Left lung (tissue), 10 donors: ENCODE measurements around the gene IL1A. TPM values are rescaled to one million over a fixed set of nuclear protein-coding genes. Genes with fewer than 3 reads are reported as not detected.

ENCODE experiments used
- ATAC-seq: fragments of 200-7000 bp; cut with Tn5 transposase; one replicate; pipeline ENCODE4 v1.9.1; 2020; ENCODE audit warnings: moderate library complexity
- DNase-seq, 4 donors: peaks; one replicate each; pipeline ENCODE4 v3.0.0-alpha.2; 2013 to 2020
- H3K27ac ChIP-seq, 2 donors: fragments of 200-600 bp; sonication (generic) in 1 of 2; one replicate each; pipeline versions ENCODE4 v1.5.0 to v1.8.0; 2020 to 2021
- H3K27me3 ChIP-seq, 2 donors: fragments of 200-600 bp; sonication (generic) in 1 of 2; one replicate each; pipeline versions ENCODE4 v1.5.0 to v1.8.0; 2020 to 2021
- H3K36me3 ChIP-seq, 2 donors: fragments of 200-600 bp; sonication (generic) in 1 of 2; one replicate each; pipeline versions ENCODE4 v1.5.0 to v1.8.0; 2020 to 2021
- H3K4me1 ChIP-seq, 2 donors: fragments of 200-600 bp; one replicate each; pipeline ENCODE4 v1.8.0; 2021
- H3K4me3 ChIP-seq, 2 donors: fragments of 200-600 bp; sonication (generic) in 1 of 2; one replicate each; pipeline versions ENCODE4 v1.5.0 to v1.8.0; 2020 to 2021; ENCODE audit warnings: mild to moderate bottlenecking in 1 of 2
- H3K9me3 ChIP-seq, 2 donors: fragments of 200-600 bp; sonication (generic) in 1 of 2; one replicate each; pipeline versions ENCODE4 v1.5.0 to v1.8.0; 2020 to 2021
- intact Hi-C, 2 donors: fragments of 100-400 bp; cut with DNase I; formaldehyde crosslinking; loops; one replicate each; pipeline versions ENCODE4 v1.11.2 to v1.14.2; 2022
- polyA plus RNA-seq, 6 donors: library from polyadenylated mRNA; unstranded; fragments of 120-200 nt; gene quantifications; one replicate each; pipeline ENCODE4 v1.2.1, GENCODE V29; 2013; ENCODE audit not compliant: insufficient read length in 6 of 6
- total RNA-seq, 2 donors: library from RNA; stranded (reverse); fragmentation: NEBNext Ultra II Directional; extraction: Animal tissue kit (Norgen Biotek cat#: 25700); gene quantifications; one replicate each; pipeline ENCODE4 v1.2.1, GENCODE V29; 2021
- TF ChIP-seq, protein P1 (sequence below), 2 donors: fragments of 200-600 bp; sonication (generic) in 1 of 2; IDR thresholded peaks; one replicate each; pipeline versions ENCODE4 v1.5.0 to v1.8.0; 2021; ENCODE audit warnings: antibody characterized with exemption in 2 of 2
- donor health status: DM: no; HTN: yes; CAD: no.
- donor health status: DM: no; HTN: no; CAD: no.

Gene IL1A
- total and polyA plus RNA-seq, 8 donors, result 0.07 to 2.0 (median 0.13) TPM

DNA sequence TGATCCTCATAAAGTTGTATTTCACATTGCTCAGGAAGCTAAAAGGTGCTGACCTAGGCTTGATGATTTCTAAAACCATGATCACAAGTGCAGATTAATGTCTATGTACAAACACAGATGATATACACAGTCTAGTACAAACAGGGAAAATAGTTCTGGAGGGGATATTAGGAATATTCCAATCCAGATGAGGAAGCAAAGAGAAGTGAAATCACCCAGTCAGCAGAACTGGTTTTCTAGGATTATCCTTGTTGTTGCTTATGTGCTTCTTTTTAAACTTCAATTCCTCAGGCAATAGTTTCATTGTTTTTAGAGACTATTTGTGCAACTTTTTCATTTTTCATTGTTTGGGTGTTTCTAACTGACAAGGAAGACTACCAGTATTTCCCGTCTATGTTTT is 4.7 kb downstream of the IL1A start:
- no peaks in the 10 kb centered on the region for H3K9me3 ChIP-seq
- H3K27ac ChIP-seq, result no peak overlapping the region
- H3K27me3 ChIP-seq, result no peaks in the 10 kb centered on the region
- no peaks in the 10 kb centered on the region for H3K4me1 ChIP-seq
- intact Hi-C loops, result no loop called here
- no peak overlapping the region for H3K4me3 ChIP-seq
- DNase-seq (no peak), ATAC-seq (no peak)
- TF ChIP-seq, protein P1, sequence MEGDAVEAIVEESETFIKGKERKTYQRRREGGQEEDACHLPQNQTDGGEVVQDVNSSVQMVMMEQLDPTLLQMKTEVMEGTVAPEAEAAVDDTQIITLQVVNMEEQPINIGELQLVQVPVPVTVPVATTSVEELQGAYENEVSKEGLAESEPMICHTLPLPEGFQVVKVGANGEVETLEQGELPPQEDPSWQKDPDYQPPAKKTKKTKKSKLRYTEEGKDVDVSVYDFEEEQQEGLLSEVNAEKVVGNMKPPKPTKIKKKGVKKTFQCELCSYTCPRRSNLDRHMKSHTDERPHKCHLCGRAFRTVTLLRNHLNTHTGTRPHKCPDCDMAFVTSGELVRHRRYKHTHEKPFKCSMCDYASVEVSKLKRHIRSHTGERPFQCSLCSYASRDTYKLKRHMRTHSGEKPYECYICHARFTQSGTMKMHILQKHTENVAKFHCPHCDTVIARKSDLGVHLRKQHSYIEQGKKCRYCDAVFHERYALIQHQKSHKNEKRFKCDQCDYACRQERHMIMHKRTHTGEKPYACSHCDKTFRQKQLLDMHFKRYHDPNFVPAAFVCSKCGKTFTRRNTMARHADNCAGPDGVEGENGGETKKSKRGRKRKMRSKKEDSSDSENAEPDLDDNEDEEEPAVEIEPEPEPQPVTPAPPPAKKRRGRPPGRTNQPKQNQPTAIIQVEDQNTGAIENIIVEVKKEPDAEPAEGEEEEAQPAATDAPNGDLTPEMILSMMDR (IDR thresholded peaks at IDR 0.05), result no peak
- no peaks in the 10 kb centered on the region for H3K36me3 ChIP-seq

DNA sequence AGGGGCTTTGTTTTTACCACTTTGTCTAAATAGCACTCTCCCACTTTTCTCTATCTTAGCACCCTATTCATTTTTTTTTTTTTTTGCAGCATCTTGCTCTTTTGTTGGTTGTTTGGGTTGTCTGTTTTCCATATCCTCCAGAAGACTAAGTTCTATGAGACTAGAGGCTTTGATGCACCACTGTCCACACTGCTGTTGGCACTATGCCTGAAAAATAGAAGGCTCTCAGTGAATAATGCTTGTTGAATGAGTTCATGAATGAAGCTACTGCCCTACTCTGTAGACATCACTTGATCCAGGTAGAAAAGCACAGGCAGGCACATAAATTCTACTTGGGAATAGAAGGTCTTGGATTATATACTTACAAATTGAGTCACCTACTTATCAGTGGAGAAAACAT is 7.3 kb downstream of the IL1A start:
- TF ChIP-seq, protein P1 (IDR thresholded peaks at IDR 0.05), result no peak
- ATAC-seq, result no peak
- intact Hi-C loops, result no loop called here

DNA sequence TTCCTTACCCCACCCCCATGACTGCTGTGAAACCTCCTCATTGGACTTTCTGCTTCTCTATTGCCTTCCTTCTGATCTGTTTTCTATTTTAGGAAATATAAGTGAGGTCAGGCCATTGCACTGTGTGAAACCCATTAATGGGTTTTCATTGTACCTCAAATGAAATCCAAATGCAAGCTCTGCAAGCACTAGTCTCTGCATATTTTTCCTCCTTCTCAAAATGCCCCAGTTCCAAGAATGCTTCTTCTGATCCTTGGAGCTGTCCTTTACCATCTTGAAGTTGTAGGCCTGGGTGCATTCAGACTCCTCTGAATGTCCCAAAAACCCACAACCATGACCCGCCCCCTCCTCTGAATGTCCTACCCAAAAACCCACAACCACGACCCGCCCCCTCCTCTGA is 8.2 kb downstream of the IL1A start:
- no peak for ATAC-seq
- DNase-seq, result no peak
- peaks cover 0 to 11% of the 10 kb centered on the region in 2 donors for H3K4me1 ChIP-seq

More for the DNA sequence above, 7.3 kb downstream of the IL1A start:
- no peak for DNase-seq
- H3K4me1 ChIP-seq, result peaks cover 0 to 9% of the 10 kb centered on the region in 2 donors
- no peaks in the 10 kb centered on the region for H3K27me3 ChIP-seq
- H3K9me3 ChIP-seq, result no peaks in the 10 kb centered on the region
- no peak overlapping the region for H3K27ac ChIP-seq
- H3K36me3 ChIP-seq, result no peaks in the 10 kb centered on the region
- no peak overlapping the region for H3K4me3 ChIP-seq

DNA sequence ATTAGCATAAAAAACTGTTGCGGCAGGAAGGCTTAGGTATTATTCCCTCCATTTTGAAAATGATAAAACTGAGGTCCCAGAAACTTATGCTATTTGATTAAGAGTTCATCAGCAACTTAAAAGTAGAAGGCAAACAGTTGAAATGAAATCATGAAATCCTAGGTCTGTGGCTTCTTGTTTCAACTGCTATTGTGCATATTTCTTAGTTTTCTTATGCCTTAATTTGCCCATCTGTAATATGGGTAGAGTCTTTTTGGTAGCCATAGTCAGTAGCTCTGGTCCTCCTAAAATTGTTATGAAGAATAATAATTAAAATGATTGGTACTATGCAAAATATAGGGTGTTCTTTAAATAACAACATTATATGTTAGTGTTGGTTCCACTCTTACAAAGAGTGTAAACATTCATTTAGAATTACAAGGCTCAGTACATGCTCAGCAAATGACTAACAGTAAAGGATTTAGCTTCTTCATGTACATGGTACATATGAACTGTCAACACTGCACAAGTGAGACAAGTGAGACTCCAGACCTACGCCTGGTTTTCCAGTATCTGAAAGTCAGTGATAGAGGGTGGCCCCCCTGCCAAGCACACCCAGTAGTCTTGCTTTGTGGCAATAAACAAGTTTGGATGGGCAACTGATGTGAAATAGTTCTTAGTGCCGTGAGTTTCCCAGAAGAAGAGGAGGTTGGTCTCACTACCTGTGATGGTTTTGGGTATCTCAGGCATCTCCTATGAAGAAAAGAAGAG is 9.6 kb downstream of the IL1A start:
- ATAC-seq, result no peak
- Histone ChIP-seq H3K9me3 (no peaks in the 10 kb centered on the region), H3K27ac (no peak overlapping the region), H3K4me1 (peaks cover 0 to 11% of the 10 kb centered on the region in 2 donors), H3K27me3 (no peaks in the 10 kb centered on the region), H3K4me3 (no peak overlapping the region), H3K36me3 (no peaks in the 10 kb centered on the region)
- TF ChIP-seq, protein P1 (IDR thresholded peaks at IDR 0.05), result no peak
- intact Hi-C loops, result no loop called here
- no peak for DNase-seq

More for the DNA sequence above, 8.2 kb downstream of the IL1A start:
- Histone ChIP-seq H3K9me3 (no peaks in the 10 kb centered on the region), H3K27me3 (no peaks in the 10 kb centered on the region), H3K27ac (no peak overlapping the region), H3K4me3 (no peak overlapping the region), H3K36me3 (no peaks in the 10 kb centered on the region)
- TF ChIP-seq, protein P1 (IDR thresholded peaks at IDR 0.05), result no peak
- intact Hi-C loops, result no loop called here

DNA sequence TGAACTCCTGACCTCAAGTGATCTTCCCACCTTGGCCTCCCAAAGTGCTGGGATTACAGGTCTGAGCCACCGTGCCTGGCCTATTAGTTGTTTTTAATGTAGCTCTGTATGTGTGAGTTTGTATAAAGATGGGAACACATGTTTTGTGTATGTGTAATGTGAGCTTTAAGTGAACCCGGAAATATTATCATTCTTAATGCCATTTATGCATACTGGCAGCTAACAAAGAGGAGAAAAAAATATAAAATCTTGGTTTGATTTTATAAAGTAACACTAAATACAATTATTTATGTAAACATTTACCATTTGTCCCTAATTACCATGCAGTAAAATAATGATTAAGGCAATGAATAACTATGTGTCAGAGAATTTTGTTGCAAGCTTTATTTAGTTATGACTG is 10.7 kb downstream of the IL1A start:
- no peaks in the 10 kb centered on the region for H3K36me3 ChIP-seq
- no peak overlapping the region for H3K27ac ChIP-seq
- intact Hi-C loops, result no loop called here
- no peak for DNase-seq
- H3K9me3 ChIP-seq, result no peaks in the 10 kb centered on the region
- TF ChIP-seq, protein P1 (IDR thresholded peaks at IDR 0.05), result no peak
- ATAC-seq, result no peak
- H3K4me3 ChIP-seq, result no peak overlapping the region
- H3K4me1 ChIP-seq, result peaks cover 0 to 15% of the 10 kb centered on the region in 2 donors
- H3K27me3 ChIP-seq, result no peaks in the 10 kb centered on the region
